GM12891 (cell line): ENCODE data around the gene INPP5B.

Source experiments
- POLR2A ChIP-seq: IDR thresholded peaks from 2 replicates; pipeline ENCODE4 v1.6.1; 2011; ENCODE audit warnings: low read depth, low read length, control low read depth
- POLR2AphosphoS5 ChIP-seq: IDR thresholded peaks from 2 replicates; pipeline ENCODE4 v1.6.1; 2011; ENCODE audit warnings: low read depth, low read length, control low read depth
- POU2F2 ChIP-seq: IDR thresholded peaks from 2 replicates; pipeline ENCODE4 v1.6.1; 2011; ENCODE audit warnings: low read depth, mild to moderate bottlenecking, control low read depth, low read length, moderate library complexity
- SPI1 ChIP-seq: IDR thresholded peaks from 2 replicates; pipeline ENCODE4 v1.6.1; 2011; ENCODE audit warnings: low read depth, low read length, control low read depth

DNA sequence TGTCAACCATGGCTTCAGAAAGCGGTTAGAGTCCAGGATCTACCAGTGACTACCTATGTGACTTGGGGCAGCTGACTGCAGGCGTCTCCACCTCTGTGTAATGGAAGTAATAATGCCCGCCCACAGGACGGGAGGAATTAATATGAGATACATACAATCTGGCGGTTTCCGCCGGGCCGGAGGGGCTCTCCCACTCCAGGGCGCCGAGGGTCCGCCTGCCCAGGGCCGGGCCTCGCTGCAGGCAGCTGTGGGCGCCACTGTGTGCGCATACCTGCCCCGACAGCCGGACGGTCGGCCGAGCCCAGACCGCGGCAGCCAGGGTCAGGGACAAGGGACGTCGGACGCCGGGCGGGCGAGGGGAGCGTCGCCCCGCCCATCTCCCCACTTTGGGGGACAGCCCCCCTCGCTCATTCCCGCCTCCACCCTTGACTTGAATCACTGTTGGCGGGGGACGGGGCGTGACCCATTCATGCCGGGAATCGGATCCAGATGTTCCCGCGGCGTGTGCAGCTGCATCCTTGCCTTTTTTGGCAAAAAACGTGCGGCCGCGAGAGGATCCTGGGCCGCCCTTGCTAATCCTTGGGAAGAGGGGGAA is 49.0 kb upstream of the INPP5B start:
- no peak for TF ChIP-seq POLR2AphosphoS5
- TF ChIP-seq POLR2A, result no peak
- TF ChIP-seq POU2F2, result no peak
- TF ChIP-seq SPI1, result no peak
